ENCODE results near the gene TMEM181. TPM values are rescaled to one million over a fixed set of nuclear protein-coding genes. Genes with fewer than 3 reads are reported as not detected.
A peak's percentile ranks its signal among the peaks of the same experiment; 100 is the strongest.

TMEM181 gene
- total and polyA plus RNA-seq, 2 of the 13 experiments (the other 11 are each of a cell fraction or from before 2014, with no cell fraction given), result 59.1 to 108 TPM

- 0 out of 2 replicates have a peak, but pooled peaks have one; percentile 15 for TF ChIP-seq ZNF609 (CRISPR knock-in tag; IDR thresholded peaks at IDR 0.05; ENCODE audit: borderline replicate concordance)
- no peak for TF ChIP-seq SIN3A (IDR thresholded peaks at IDR 0.05; ENCODE audit: borderline replicate concordance, low read depth, low read length)
- TF ChIP-seq ZSCAN20 (CRISPR knock-in tag; IDR thresholded peaks at IDR 0.05; ENCODE audit: borderline replicate concordance), result 0 out of 2 replicates have a peak, but pooled peaks have one; percentile 18
- TF ChIP-seq PPARG (CRISPR knock-in tag; conservative IDR thresholded peaks at IDR 0.05), result no peak
- peak; percentile 70 for TF ChIP-seq NR2F6 (IDR thresholded peaks at IDR 0.05)
- peak; percentile 61; the same call in 1 of the 2 replicates for TF ChIP-seq NR2F6 (CRISPR knock-in tag; IDR thresholded peaks at IDR 0.05)
- TF ChIP-seq TCF12 (IDR thresholded peaks at IDR 0.05), result no peak
- no peak for TF ChIP-seq TCF12 (CRISPR knock-in tag; IDR thresholded peaks at IDR 0.05)
- no peak for TF ChIP-seq ZNF549 (CRISPR knock-in tag; IDR thresholded peaks at IDR 0.05)
- TF ChIP-seq ZKSCAN5 (CRISPR knock-in tag; IDR thresholded peaks at IDR 0.05), result no peak
- TF ChIP-seq HMGXB4 (CRISPR knock-in tag; IDR thresholded peaks at IDR 0.05; ENCODE audit: borderline replicate concordance in 1 of 2, low read depth in 1 of 2), result no peak
- TF ChIP-seq YEATS4 (CRISPR knock-in tag; IDR thresholded peaks at IDR 0.05; ENCODE audit: borderline replicate concordance), result no peak
- 0 out of 2 replicates have a peak, but pooled peaks have one; percentile 29 for TF ChIP-seq ZC3H13 (CRISPR knock-in tag; IDR thresholded peaks at IDR 0.05)
- no peak for TF ChIP-seq STAT6 (CRISPR knock-in tag; IDR thresholded peaks at IDR 0.05; ENCODE audit: borderline replicate concordance)
- no peak for TF ChIP-seq MTF2 (CRISPR knock-in tag; IDR thresholded peaks at IDR 0.05; ENCODE audit: borderline replicate concordance)
- no peak for TF ChIP-seq SMYD3 (CRISPR knock-in tag; IDR thresholded peaks at IDR 0.05)
- TF ChIP-seq ZNF878 (CRISPR knock-in tag; IDR thresholded peaks at IDR 0.05), result no peak; the same call in 1 of the 2 replicates
- TF ChIP-seq NR2F2 (IDR thresholded peaks at IDR 0.05; ENCODE audit: borderline replicate concordance, low read depth), result no peak; the same call in 1 of the 2 replicates
- TF ChIP-seq TIGD3 (CRISPR knock-in tag; IDR thresholded peaks at IDR 0.05; ENCODE audit: borderline replicate concordance), result 0 out of 2 replicates have a peak, but pooled peaks have one; percentile 10
Observed at GRCh38 chr6:158561938-158562337, 2.0 kb downstream of the TMEM181 start (continued).

Measured in HepG2 (cell line).